ENCODE results near the gene GOLGA6C. TPM values are rescaled to one million over a fixed set of nuclear protein-coding genes. Genes with fewer than 3 reads are reported as not detected.
"Not testable (repeated sequence)": the region's sequence is repeated elsewhere in the genome, so short reads cannot be mapped to it uniquely, and the experiment has no call there.

The GOLGA6C gene
- total RNA-seq (not detected), polyA plus RNA-seq (not detected)
- long read RNA-seq, donor 1: 0 reads
- long read RNA-seq, donor 2: 0 reads

GRCh38 chr15:75258034-75258433 lies at the start of gene GOLGA6C:
TSS of gene GOLGA6C (plus strand) at chr15:75258334. CDS start at chr15:75258599, 265 bp downstream.
- H3K27me3 ChIP-seq (replicated peaks in 1 of 7); DNase-seq; H3K36me3 ChIP-seq; H3K4me3 ChIP-seq; H3K4me1 ChIP-seq; H3K9me3 ChIP-seq; intact Hi-C loops (cut with DNase I; ENCODE audit: low total_unique reads); H3K27ac ChIP-seq: not testable (repeated sequence)
- no CpG with 5 or more reads among the region's 2 CpGs for WGBS, 5 donors

- Histone ChIP-seq H3K36me3 (peaks cover 6 to 87% (median 81%) of the 10 kb centered on the region in 6 donors), H3K9me3 (no peaks in the 10 kb centered on the region), H3K4me1 (peaks cover 26 to 96% (median 61%) of the 10 kb centered on the region in 6 donors), H3K27ac (no peak overlapping the region), H3K27me3 (replicated peaks in 1 of 7) (no peaks in the 10 kb centered on the region), H3K4me3 (no peak overlapping the region)
- intact Hi-C loops (cut with DNase I; ENCODE audit: low total_unique reads): loop anchor here (10.0 kb wide), 1 partner anchor 434 kb away; no protein-coding TSS in a partner anchor
- TF ChIP-seq POLR2A (IDR thresholded peaks at IDR 0.05) (no peak), POLR2AphosphoS5 (IDR thresholded peaks at IDR 0.05) (peak in 2 of 3 donors; percentile 53 to 75)
- 79 to 91% (median 86%) methylated on average over 26 to 32 of the region's 32 CpGs for WGBS, 5 donors
- no peak for DNase-seq
These were observed 49.4 kb upstream of the GOLGA6C start for GRCh38 chr15:75208501-75209288.

- TF ChIP-seq CTCF (IDR thresholded peaks at IDR 0.05 in 8 of 11, conservative IDR thresholded peaks at IDR 0.05 in 3 of 11): no peak
- no peak for TF ChIP-seq POLR2A (IDR thresholded peaks at IDR 0.05)
- TF ChIP-seq POLR2AphosphoS5 (IDR thresholded peaks at IDR 0.05): no peak
- WGBS, 5 donors: 59 to 72% (median 64%) methylated on average over 8 of the region's 8 CpGs
- Histone ChIP-seq H3K27ac (no peak overlapping the region), H3K4me1 (peaks cover 20 to 90% (median 55%) of the 10 kb centered on the region in 6 donors), H3K9me3 (no peaks in the 10 kb centered on the region), H3K27me3 (replicated peaks in 1 of 7) (no peaks in the 10 kb centered on the region), H3K36me3 (peaks cover 6 to 93% (median 84%) of the 10 kb centered on the region in 6 donors), H3K4me3 (no peak overlapping the region)
- no peak for DNase-seq
- intact Hi-C loops (cut with DNase I; ENCODE audit: low total_unique reads): loop anchor here (10.0 kb wide), 1 partner anchor 434 kb away; no protein-coding TSS in a partner anchor
These were observed 48.9 kb upstream of the GOLGA6C start for GRCh38 chr15:75209289-75209676.

- intact Hi-C loops (cut with DNase I; ENCODE audit: low total_unique reads): no loop called here
- DNase-seq: no peak
- Histone ChIP-seq H3K4me3 (no peak overlapping the region), H3K27ac (peak overlapping the region in 1 of 8 donors; percentile 24), H3K4me1 (peaks cover 10 to 75% (median 41%) of the 10 kb centered on the region in 6 donors), H3K9me3 (no peaks in the 10 kb centered on the region), H3K36me3 (peaks cover 6 to 91% (median 83%) of the 10 kb centered on the region in 6 donors), H3K27me3 (replicated peaks in 1 of 7) (no peaks in the 10 kb centered on the region)
- TF ChIP-seq POLR2AphosphoS5 (IDR thresholded peaks at IDR 0.05) (peak in 1 of 3 donors; percentile 47), CTCF (IDR thresholded peaks at IDR 0.05 in 8 of 11, conservative IDR thresholded peaks at IDR 0.05 in 3 of 11) (no peak), POLR2A (IDR thresholded peaks at IDR 0.05) (no peak)
- WGBS, 5 donors: 34 to 64% (median 55%) methylated on average over 2 to 7 of the region's 7 CpGs
These were observed 47.3 kb upstream of the GOLGA6C start for GRCh38 chr15:75210811-75211230.

Data from spleen (tissue), 13 donors.